K562 (cell line): ENCODE measurements around the gene WNT11. TPM values are rescaled to one million over a fixed set of nuclear protein-coding genes. Genes with fewer than 3 reads are reported as not detected.

Experiments used
- ATF7 ChIP-seq: fragments of 450-650 bp; IDR thresholded peaks from 2 replicates; pipeline ENCODE4 v1.7.1; 2014; ENCODE audit warnings: mild to moderate bottlenecking, moderate library complexity
- HSF4 ChIP-seq: fragments of 250-450 bp; sonication (Bioruptor Pico); IDR thresholded peaks from 2 replicates; pipeline ENCODE4 v2.1.2; 2022; ENCODE audit warnings: mild to moderate bottlenecking, moderate library complexity, borderline replicate concordance
- MTA2 ChIP-seq: fragments of 450-650 bp; IDR thresholded peaks from 2 replicates; pipeline ENCODE4 v1.6.1; 2016; ENCODE audit warnings: low read depth
- NFE2 ChIP-seq: IDR thresholded peaks from 2 replicates; pipeline ENCODE4 v1.6.1; 2014; ENCODE audit warnings: antibody characterized with exemption, low read depth
- NRF1 ChIP-seq, 2 experiments: fragments of 450-650 bp; IDR thresholded peaks in 1 of 2; conservative IDR thresholded peaks in 1 of 2; 2 replicates each; pipeline ENCODE4 v1.6.1; 2014; ENCODE audit warnings: mild to moderate bottlenecking in 2 of 2
- RCOR1 ChIP-seq, 2 experiments: IDR thresholded peaks; 2 replicates each; pipeline ENCODE4 v1.6.1; 2012; ENCODE audit warnings: low read depth in 2 of 2, low read length in 2 of 2, borderline replicate concordance in 1 of 2, improper control_type of control experiment in 1 of 2
- TRIM24 ChIP-seq, 2 experiments: fragments of 450-650 bp; IDR thresholded peaks; 2 replicates each; pipeline ENCODE4 v1.6.1; 2016
- XRCC5 ChIP-seq: fragments of 200-400 bp; formaldehyde crosslinking; IDR thresholded peaks from 2 replicates; pipeline ENCODE4 v1.6.1; 2017; ENCODE audit warnings: low read depth, mild to moderate bottlenecking, low read length
- ZFPM2 ChIP-seq: fragments of 250-450 bp; sonication (Bioruptor Pico); IDR thresholded peaks from 2 replicates; pipeline ENCODE4 v1.5.1; 2022; ENCODE audit warnings: mild to moderate bottlenecking
- ZNF41 ChIP-seq: fragments of 250-450 bp; sonication (Bioruptor Pico); conservative IDR thresholded peaks from 2 replicates; pipeline ENCODE4 v1.4.0; 2020; ENCODE audit warnings: mild to moderate bottlenecking
- ZZZ3 ChIP-seq: fragments of 450-650 bp; IDR thresholded peaks from 2 replicates; pipeline ENCODE4 v1.6.1; 2016; ENCODE audit warnings: antibody characterized with exemption, mild to moderate bottlenecking, moderate library complexity
- polyA plus RNA-seq, 8 experiments: library from polyadenylated mRNA; depleted of rRNA in 4 of 8; stranded (reverse) in 5 of 8; unstranded in 3 of 8; fragments of >200 nt; fragmentation: Nextera tagmentation in 2 of 8; fragmentation: Illumina TruSeq in 1 of 8; extraction: Ambion mirVana in 2 of 8; extraction: Trizol in 1 of 8; gene quantifications; 2 replicates each; pipeline versions ENCODE4 v1.2.1 to v1.2.3, GENCODE V29; 2011 to 2014; ENCODE audit warnings: inconsistent platforms in 1 of 8, missing spikeins in 1 of 8
- total RNA-seq, 7 experiments: library from RNA; depleted of rRNA in 6 of 7; stranded (reverse); fragments of >200 nt in 6 of 7; fragmentation: Illumina TruSeq in 2 of 7; extraction: Trizol in 2 of 7; gene quantifications; 2 replicates each; pipeline versions ENCODE4 v1.2.1 to v1.2.3, GENCODE V29; 2011 to 2021; ENCODE audit warnings: low replicate concordance in 1 of 7
- TF ChIP-seq, protein P1 (sequence below): fragments of 450-650 bp; IDR thresholded peaks from 2 replicates; pipeline ENCODE4 v1.7.1; 2018; ENCODE audit warnings: mild to moderate bottlenecking, low read depth; ENCODE audit not compliant: partially characterized antibody
- TF ChIP-seq, protein P2 (sequence below): fragments of 450-650 bp; IDR thresholded peaks from 2 replicates; pipeline ENCODE4 v1.6.1; 2018; ENCODE audit not compliant: partially characterized antibody
- TF ChIP-seq, protein P3 (sequence below): fragments of 250-450 bp; sonication (Bioruptor Pico); IDR thresholded peaks from 2 replicates; pipeline ENCODE4 v1.5.0; 2021
- TF ChIP-seq, protein P4 (sequence below): fragments of 250-450 bp; sonication (Bioruptor Pico); IDR thresholded peaks from 2 replicates; pipeline ENCODE4 v1.5.1; 2021; ENCODE audit warnings: mild to moderate bottlenecking
- TF ChIP-seq, protein P5 (sequence below): fragments of 250-450 bp; sonication (Bioruptor Pico); IDR thresholded peaks from 2 replicates; pipeline ENCODE4 v1.8.0; 2022; ENCODE audit warnings: inconsistent platforms, mild to moderate bottlenecking, moderate library complexity, borderline replicate concordance

The WNT11 gene
- total and polyA plus RNA-seq, 9 of the 15 experiments (the other 6 are each of a cell fraction or from before 2014, with no cell fraction given), result 0.03 to 0.20 (median 0.09) TPM; not detected in 4

DNA sequence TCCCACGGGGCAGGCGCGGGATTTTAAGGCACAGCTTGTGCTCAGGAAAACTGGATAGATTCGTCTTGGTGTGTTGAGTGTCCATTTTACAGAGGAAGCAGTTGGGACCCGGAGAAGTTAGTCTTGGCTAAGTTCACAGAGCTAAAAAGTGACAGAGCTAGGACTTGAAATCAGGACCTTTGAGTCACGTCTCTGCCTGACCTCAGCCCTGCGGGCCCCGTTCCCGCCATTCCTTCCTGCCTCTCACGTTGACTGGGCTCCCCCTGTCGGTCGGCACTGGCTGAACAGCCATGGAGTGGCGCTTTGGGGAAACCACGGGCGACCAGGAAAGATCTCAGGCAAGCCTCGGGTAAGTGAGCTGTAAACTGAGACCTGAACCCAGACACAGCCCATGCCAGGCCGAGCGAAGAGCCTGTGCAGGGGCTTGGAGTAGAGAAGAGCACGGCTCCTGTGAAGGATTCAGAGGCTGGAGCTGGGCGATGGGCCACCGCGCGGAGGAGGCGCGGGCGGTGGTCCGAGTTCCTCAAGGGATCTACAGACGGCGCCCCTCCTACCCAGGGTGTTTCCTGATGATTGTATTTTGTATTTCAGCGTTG, 54.1 kb downstream of the WNT11 start (continued):
- TF ChIP-seq, protein P1, sequence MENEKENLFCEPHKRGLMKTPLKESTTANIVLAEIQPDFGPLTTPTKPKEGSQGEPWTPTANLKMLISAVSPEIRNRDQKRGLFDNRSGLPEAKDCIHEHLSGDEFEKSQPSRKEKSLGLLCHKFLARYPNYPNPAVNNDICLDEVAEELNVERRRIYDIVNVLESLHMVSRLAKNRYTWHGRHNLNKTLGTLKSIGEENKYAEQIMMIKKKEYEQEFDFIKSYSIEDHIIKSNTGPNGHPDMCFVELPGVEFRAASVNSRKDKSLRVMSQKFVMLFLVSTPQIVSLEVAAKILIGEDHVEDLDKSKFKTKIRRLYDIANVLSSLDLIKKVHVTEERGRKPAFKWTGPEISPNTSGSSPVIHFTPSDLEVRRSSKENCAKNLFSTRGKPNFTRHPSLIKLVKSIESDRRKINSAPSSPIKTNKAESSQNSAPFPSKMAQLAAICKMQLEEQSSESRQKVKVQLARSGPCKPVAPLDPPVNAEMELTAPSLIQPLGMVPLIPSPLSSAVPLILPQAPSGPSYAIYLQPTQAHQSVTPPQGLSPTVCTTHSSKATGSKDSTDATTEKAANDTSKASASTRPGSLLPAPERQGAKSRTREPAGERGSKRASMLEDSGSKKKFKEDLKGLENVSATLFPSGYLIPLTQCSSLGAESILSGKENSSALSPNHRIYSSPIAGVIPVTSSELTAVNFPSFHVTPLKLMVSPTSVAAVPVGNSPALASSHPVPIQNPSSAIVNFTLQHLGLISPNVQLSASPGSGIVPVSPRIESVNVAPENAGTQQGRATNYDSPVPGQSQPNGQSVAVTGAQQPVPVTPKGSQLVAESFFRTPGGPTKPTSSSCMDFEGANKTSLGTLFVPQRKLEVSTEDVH, result peak; percentile 99
- TF ChIP-seq, protein P2, sequence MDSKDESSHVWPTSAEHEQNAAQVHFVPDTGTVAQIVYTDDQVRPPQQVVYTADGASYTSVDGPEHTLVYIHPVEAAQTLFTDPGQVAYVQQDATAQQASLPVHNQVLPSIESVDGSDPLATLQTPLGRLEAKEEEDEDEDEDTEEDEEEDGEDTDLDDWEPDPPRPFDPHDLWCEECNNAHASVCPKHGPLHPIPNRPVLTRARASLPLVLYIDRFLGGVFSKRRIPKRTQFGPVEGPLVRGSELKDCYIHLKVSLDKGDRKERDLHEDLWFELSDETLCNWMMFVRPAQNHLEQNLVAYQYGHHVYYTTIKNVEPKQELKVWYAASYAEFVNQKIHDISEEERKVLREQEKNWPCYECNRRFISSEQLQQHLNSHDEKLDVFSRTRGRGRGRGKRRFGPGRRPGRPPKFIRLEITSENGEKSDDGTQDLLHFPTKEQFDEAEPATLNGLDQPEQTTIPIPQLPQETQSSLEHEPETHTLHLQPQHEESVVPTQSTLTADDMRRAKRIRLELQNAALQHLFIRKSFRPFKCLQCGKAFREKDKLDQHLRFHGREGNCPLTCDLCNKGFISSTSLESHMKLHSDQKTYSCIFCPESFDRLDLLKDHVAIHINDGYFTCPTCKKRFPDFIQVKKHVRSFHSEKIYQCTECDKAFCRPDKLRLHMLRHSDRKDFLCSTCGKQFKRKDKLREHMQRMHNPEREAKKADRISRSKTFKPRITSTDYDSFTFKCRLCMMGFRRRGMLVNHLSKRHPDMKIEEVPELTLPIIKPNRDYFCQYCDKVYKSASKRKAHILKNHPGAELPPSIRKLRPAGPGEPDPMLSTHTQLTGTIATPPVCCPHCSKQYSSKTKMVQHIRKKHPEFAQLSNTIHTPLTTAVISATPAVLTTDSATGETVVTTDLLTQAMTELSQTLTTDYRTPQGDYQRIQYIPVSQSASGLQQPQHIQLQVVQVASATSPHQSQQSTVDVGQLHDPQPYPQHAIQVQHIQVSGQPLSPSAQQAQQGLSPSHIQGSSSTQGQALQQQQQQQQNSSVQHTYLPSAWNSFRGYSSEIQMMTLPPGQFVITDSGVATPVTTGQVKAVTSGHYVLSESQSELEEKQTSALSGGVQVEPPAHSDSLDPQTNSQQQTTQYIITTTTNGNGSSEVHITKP, result peak; percentile 42
- no peak for TF ChIP-seq XRCC5
- no peak for TF ChIP-seq MTA2
- TF ChIP-seq NRF1 (conservative IDR thresholded peaks at IDR 0.05 in 1 of 2, IDR thresholded peaks at IDR 0.05 in 1 of 2), result peak in 1 of 2 experiments; percentile 48; a peak in 2 of 4 replicates
- TF ChIP-seq NFE2, result no peak
- TF ChIP-seq ZZZ3, result no peak
- TF ChIP-seq, protein P3, sequence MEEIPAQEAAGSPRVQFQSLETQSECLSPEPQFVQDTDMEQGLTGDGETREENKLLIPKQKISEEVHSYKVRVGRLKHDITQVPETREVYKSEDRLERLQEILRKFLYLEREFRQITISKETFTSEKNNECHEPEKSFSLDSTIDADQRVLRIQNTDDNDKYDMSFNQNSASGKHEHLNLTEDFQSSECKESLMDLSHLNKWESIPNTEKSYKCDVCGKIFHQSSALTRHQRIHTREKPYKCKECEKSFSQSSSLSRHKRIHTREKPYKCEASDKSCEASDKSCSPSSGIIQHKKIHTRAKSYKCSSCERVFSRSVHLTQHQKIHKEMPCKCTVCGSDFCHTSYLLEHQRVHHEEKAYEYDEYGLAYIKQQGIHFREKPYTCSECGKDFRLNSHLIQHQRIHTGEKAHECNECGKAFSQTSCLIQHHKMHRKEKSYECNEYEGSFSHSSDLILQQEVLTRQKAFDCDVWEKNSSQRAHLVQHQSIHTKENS (CRISPR knock-in tag), result no peak
- no peak for TF ChIP-seq HSF4 (CRISPR knock-in tag)
- peak in 1 of 2 experiments; percentile 92; a peak in 2 of 4 replicates for TF ChIP-seq RCOR1 (IDR thresholded peaks at IDR 0.05; ENCODE audit: borderline replicate concordance in 1 of 2, low read depth in 2 of 2, low read length in 2 of 2)
- TF ChIP-seq, protein P4, sequence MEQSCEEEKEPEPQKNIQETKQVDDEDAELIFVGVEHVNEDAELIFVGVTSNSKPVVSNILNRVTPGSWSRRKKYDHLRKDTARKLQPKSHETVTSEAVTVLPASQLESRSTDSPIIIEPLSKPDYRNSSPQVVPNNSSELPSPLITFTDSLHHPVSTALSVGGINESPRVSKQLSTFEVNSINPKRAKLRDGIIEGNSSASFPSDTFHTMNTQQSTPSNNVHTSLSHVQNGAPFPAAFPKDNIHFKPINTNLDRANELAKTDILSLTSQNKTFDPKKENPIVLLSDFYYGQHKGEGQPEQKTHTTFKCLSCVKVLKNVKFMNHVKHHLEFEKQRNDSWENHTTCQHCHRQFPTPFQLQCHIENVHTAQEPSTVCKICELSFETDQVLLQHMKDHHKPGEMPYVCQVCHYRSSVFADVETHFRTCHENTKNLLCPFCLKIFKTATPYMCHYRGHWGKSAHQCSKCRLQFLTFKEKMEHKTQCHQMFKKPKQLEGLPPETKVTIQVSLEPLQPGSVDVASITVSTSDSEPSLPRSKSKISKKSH (CRISPR knock-in tag), result no peak
- no peak for TF ChIP-seq TRIM24 (IDR thresholded peaks at IDR 0.05)
- TF ChIP-seq, protein P5, sequence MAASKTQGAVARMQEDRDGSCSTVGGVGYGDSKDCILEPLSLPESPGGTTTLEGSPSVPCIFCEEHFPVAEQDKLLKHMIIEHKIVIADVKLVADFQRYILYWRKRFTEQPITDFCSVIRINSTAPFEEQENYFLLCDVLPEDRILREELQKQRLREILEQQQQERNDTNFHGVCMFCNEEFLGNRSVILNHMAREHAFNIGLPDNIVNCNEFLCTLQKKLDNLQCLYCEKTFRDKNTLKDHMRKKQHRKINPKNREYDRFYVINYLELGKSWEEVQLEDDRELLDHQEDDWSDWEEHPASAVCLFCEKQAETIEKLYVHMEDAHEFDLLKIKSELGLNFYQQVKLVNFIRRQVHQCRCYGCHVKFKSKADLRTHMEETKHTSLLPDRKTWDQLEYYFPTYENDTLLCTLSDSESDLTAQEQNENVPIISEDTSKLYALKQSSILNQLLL (CRISPR knock-in tag), result no peak
- TF ChIP-seq ATF7, result peak; percentile 57
- no peak for TF ChIP-seq ZFPM2 (CRISPR knock-in tag)
- TF ChIP-seq ZNF41 (CRISPR knock-in tag), result no peak
